Hematopoietic multipotent progenitor cell treated with erythropoietin and hydrocortisone succinate and interleukin-3 and kit ligand, for 8 days (in vitro differentiated cells): Measurements from ENCODE around the gene SMCO1.
"Not testable (repeated sequence)": the region's sequence is repeated elsewhere in the genome, so short reads cannot be mapped to it uniquely, and the experiment has no call there.

Source experiments
- DNase-seq: peaks from one replicate; pipeline ENCODE4 v3.0.0-alpha.2; 2015

The SMCO1 gene

GRCh38 chr3:196514913-196515621 is at the start of gene SMCO1:
Gene SMCO1 (minus strand): TSS chr3:196515346. CDS start chr3:196515209, 137 bp downstream.
- no peak for DNase-seq

GRCh38 chr3:196563721-196564225 is 48.6 kb upstream of the SMCO1 start:
- DNase-seq, result no peak

GRCh38 chr3:196559826-196560225 is 44.7 kb upstream of the SMCO1 start:
- DNase-seq, result no peak

- no peak for DNase-seq
Observed at GRCh38 chr3:196558476-196558875, 43.3 kb upstream of the SMCO1 start.

GRCh38 chr3:196557236-196557635 is 42.1 kb upstream of the SMCO1 start:
- no peak for DNase-seq

- DNase-seq, result no peak
Observed at GRCh38 chr3:196555295-196555694, 40.1 kb upstream of the SMCO1 start.

- peak; percentile 27 for DNase-seq
Observed at GRCh38 chr3:196554205-196554604, 39.1 kb upstream of the SMCO1 start.

- DNase-seq, result no peak
Observed at GRCh38 chr3:196553551-196553950, 38.4 kb upstream of the SMCO1 start.

- DNase-seq, result no peak
Observed at GRCh38 chr3:196552253-196552652, 37.1 kb upstream of the SMCO1 start.

GRCh38 chr3:196550172-196550571 is 35.0 kb upstream of the SMCO1 start:
- not testable (repeated sequence) for DNase-seq

- DNase-seq, result not testable (repeated sequence)
Observed at GRCh38 chr3:196549312-196549711, 34.2 kb upstream of the SMCO1 start.

GRCh38 chr3:196547067-196547466 is 31.9 kb upstream of the SMCO1 start:
- no peak for DNase-seq

GRCh38 chr3:196546537-196546936 is 31.4 kb upstream of the SMCO1 start:
- DNase-seq, result no peak

GRCh38 chr3:196544491-196544992 is 29.4 kb upstream of the SMCO1 start:
- no peak for DNase-seq

- no peak for DNase-seq
Observed at GRCh38 chr3:196541684-196542445, 26.7 kb upstream of the SMCO1 start.

GRCh38 chr3:196537319-196537984 is 22.3 kb upstream of the SMCO1 start:
- peak; percentile 45 for DNase-seq

- no peak for DNase-seq
Observed at GRCh38 chr3:196533260-196533681, 18.1 kb upstream of the SMCO1 start.

- DNase-seq, result no peak
Observed at GRCh38 chr3:196531418-196531817, 16.3 kb upstream of the SMCO1 start.

GRCh38 chr3:196528639-196529233 is 13.6 kb upstream of the SMCO1 start:
- DNase-seq, result peak; percentile 71

- DNase-seq, result no peak
Observed at GRCh38 chr3:196525141-196525540, 10.0 kb upstream of the SMCO1 start.

GRCh38 chr3:196524527-196524926 is 9.4 kb upstream of the SMCO1 start:
- DNase-seq, result peak; percentile 57

- no peak for DNase-seq
Observed at GRCh38 chr3:196523841-196524240, 8.7 kb upstream of the SMCO1 start.

- DNase-seq, result not testable (repeated sequence)
Observed at GRCh38 chr3:196521291-196521690, 6.1 kb upstream of the SMCO1 start.
